Activated CD8-positive, alpha-beta memory T cell treated with anti-CD3 and anti-CD28 coated beads, Interleukin-2, amount 50 U/mL, for 48 hours (primary cell): Measurements from ENCODE around the gene RAET1E.
"Not testable (repeated sequence)": the region's sequence is repeated elsewhere in the genome, so short reads cannot be mapped to it uniquely, and the experiment has no call there.

ENCODE experiments used
- DNase-seq: peaks from one replicate; pipeline ENCODE4 v3.0.0-alpha.2; 2020

The RAET1E gene

DNA sequence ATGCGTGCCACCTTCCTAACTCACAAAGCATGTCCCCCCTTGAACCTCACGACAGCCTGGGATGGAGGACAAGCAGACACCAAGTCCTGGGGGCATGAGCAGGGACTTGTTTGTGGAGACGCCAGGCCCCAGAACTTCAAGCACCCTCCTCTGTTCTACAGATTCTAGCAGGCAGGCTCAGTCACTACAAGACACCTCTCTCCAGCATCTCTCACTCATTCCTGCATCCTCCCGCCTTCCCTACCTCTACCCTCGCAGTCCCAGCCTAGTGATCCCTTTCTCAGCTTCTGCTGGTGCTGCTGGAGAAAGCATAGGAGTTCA is 37.4 kb downstream of the RAET1E start:
- DNase-seq, result no peak

DNA sequence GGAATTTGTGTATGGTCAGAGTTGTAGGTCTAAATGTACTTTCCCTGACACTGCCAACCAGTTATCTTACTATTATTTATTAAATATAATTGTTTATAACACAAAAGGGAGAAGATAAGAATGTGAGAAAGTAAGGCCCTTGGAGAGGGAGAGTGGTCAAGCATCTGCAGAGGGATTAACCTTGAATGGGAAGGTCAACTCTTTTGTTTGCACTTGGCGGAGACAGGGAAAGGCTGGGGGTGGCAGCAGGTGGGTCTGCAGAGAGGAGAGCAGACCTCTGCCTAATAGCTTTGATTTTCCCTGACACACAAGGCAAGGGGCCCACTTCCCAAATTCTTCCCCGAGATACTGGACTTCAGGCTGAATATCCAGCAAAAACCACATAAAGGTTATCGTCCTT is 38.0 kb downstream of the RAET1E start:
- no peak for DNase-seq

DNA sequence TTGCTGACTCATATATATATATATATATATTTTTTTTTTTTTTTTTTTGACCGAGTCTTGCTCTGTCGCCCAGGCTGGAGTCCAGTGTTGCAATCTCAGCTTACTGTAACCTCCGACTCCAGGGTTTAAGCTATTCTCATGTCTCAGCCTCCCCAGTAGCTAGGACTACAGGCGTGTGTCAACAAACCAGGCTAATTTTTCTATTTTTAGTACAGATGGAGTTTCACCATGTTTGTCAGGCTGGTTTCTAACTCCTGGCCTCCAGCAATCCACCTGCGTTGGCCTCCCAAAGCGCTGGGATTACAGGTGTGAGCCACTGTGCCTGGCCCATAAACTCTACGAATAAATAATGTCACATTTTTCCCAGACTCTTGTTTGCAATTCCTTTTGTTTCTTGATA is 38.5 kb downstream of the RAET1E start:
- no peak for DNase-seq

DNA sequence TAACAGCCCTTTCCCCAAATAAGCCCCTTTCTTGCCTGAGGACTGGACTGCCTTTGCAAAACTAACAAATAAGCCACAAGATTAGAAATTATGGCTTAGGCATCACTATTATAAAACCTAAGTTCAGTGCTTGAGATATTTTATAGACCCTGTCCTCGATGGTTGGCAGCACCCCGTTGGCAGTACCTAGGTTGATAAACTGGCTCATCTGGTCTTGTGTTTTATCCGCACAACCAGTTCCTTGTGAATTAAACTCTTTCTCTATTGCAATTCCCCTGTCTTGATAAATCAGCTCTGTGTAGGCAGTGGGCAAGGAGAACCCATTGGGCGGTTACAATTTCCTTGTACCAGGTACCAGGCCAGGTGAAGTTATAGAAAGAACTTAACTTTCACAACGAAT is 40.4 kb downstream of the RAET1E start:
- no peak for DNase-seq

DNA sequence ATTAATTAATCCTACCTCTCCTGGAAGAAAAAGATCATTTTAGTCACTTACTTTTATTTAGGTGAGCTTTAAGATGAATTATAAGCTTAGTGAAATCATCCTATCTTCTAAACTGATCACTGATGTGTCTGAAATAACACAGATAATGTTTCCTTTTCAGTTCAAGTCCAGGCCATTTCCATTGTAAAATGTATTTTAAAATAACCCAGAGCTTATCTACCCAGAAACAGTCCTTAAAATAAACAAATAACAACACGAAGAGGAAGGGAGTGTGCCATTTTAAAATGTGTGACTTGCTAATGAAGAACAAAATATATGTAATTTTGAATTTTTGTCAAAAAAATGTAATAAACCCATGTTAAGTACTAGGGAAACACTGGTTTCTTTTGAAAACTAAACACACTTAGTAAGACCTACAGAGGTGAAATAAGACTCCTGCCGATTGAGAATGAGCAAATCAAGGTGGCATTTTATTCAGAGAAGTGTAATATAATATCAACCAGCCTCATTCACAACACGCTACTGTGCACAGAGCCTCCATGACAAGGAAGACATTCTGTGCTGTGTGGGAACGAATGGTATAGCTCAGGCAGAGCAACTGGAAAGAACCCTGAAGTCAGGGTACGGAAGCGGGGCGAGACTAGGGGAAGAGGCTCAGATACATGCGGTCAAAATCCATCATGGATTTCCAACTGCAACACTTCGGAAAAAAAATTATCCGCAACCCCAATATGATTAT is 41.5 kb downstream of the RAET1E start:
- no peak for DNase-seq

DNA sequence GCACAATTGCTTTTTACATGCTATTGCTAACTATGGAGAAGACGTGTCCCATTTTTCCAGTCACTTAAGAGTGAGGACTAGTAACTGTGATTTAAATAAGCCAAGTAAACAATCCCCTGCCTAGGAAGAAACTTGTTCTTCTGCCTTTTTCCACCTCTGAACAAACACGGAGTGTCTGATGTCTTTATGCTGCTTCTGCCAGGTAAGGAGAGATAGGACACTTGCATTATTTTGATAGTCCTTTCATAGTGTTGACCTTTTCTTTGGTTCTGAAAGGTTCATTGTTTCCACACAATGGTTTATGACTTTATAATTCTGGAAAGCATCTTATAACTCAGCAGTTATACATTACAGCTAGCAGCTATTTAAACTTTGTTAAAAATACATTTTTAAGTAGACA is 42.2 kb downstream of the RAET1E start:
- DNase-seq, result no peak

DNA sequence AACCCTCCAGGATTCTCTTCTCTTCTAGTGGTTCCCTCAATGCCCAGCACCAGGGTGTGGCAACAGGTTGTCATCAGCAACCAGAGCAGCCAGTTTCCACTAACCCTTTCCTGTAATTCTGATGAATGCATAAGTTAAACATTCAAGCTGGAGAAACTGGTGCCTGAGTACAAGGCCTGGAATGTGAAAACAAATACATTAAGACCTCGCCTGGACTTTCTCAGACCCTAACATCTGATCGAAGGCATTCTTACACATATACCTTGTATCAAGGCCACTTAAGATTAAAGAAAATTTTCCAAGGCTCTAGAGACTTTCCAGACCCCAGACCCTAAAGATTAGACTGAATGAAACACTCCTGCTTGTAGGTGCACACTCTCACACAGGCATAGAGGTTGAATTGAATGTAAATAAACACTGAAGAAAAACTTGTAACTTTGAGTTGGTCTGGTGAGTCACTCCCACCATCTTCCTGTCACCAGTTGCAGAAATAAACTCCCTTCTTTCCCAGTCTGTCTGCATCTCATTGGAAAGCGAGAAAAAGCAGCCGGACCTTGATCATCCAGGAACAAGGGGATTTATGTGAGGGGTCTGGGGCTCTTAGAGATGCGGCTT is 42.8 kb downstream of the RAET1E start:
- DNase-seq, result no peak

DNA sequence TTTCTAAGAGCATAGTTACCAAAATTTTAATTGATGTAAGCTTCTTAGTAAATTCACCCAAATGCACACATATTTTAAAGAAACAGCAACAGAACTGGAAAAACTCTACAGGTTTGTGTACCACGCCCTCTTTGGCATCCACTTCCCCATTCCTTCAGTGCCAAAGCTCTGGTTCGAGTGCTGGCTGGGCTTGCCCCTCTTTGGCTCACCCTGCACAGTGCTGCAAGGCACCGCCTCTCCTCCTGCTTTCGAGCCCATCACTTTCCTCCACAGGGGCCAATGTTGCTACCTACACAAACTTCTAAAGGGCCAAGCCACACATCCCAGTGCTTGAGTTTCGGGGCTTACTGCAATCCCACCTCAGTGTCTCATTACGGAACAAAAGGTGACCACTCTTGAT is 43.4 kb downstream of the RAET1E start:
- DNase-seq, result no peak

DNA sequence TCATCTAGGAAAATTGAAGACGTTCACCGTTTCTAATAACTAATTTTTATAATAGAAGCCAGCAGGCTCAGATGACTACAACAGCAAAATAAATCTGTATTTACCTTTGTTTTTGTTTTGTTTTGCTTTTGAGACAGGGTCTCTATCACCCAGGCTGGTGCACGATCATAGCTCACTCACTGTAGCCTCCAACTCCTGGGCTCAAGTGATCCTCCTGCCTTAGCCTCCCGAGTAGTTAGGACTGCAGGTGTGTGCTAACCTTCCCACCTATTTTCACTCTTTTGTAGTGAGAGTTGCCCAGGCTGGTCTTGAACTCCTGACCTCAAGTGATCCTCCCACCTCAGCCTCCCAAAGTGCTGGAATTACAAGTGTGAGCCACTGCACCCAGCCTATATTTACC is 43.9 kb downstream of the RAET1E start:
- DNase-seq, result not testable (repeated sequence)

DNA sequence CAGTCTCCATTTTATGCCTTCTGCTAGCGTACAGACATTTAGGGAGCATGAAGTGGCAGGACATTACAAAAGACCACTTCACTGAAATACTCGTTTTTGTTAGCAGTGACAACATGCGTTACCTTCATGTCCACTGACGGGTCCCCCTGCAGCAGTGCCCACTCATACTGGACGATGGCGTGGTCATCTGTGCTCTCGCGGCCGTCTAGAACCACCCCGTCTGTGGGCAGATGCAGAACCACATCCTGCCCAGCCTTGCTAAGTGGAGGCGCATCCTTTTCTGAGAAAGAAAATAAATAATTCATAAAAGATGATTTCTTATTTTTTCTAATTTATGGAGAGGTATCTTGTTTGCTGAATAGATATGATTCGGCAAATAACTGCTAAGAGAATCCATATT is 45.0 kb downstream of the RAET1E start:
- DNase-seq, result no peak

DNA sequence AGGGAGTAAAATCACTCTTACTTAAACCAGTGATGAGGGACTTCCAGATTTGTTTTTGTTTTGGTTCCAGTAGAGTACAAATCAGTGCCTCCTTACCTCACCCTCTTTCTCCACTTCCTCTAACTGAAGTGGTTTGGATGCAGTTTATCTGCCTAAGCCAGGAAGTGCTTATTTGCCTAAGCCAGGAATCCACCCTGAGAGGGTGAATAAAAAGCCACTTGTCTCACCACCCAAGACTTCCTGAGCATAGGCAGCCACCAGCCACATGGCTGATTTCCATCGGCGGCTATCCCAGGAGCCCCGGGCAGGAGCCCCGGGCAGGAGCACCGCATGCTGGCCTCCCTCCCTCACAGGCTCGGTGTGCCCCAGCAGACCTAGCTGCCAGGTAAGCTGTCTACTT is 45.7 kb downstream of the RAET1E start:
- DNase-seq, result no peak

DNA sequence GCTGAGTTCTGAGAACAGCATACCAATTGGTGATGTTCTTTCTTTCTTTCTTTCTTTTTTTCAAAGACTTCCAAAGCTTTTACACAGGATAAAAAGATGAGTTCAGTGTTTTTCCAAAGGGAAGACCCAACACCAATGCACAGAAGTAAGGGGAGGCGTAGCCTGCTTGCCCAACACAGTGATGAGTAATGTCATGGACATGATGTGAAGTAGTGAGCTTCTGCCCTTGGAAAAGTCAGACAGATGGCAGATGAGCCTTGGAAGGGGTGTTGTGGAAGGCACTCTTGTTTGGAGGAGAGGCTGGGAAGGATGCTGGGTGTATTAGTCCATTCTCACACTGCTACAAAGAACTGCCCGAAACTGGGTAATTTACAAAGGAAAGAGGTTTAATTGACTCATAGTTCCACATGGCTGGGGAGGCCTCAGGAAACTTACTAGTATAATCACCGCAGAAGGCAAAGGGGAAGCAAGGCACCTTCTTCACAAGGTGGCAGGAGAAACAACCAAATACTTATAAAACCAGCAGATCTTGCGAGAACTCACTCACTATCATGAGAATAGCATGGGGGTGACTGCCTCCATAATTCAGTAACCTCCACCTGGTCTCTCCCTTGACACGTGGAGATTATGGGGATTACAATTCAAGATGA is 46.3 kb downstream of the RAET1E start:
- DNase-seq, result no peak

DNA sequence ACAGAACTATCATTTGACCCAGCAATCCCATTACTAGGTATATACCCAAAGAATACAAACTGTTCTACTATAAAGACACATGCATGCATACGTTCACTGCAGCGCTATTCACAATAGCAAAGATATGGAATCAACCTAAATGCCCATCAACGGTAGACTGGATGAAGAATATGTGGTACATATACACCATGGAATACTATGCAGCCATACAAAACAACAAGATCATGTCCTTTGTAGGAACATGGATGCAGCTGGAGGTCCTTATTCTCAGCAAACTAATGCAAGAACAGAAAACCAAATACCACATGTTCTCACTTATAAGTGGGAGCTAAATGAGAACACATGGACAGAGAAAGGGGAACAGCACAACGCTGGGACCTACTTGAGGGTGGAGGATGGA is 49.6 kb downstream of the RAET1E start:
- not testable (repeated sequence) for DNase-seq
